WTC11 (cell line): ENCODE data around the gene EEF2K. TPM values are rescaled to one million over a fixed set of nuclear protein-coding genes. Genes with fewer than 3 reads are reported as not detected.

Experiments used
- ATAC-seq: fragments of 200-7000 bp; cut with Tn5 transposase; 2 replicates; pipeline ENCODE4 v1.10.0; 2021; ENCODE audit warnings: mild to moderate bottlenecking, moderate library complexity
- CTCF ChIA-PET: fragments of 300-600 bp; sonication (Branson Sonifier 250); formaldehyde crosslinking; loops from one replicate; lab custom pipeline; 2021; ENCODE audit warnings: antibody characterized with exemption; lab: Charles Lee
- POLR2A ChIA-PET: fragments of 350-600 bp; sonication (Branson Sonifier 250); formaldehyde crosslinking; loops from one replicate; lab custom pipeline; 2021; ENCODE audit warnings: antibody characterized with exemption; lab: Charles Lee
- DNase-seq: peaks from one replicate; pipeline ENCODE4 v3.0.0; 2021; ENCODE audit warnings: low spot score
- H3K27ac Mint-ChIP-seq: 2 replicates; pipeline ENCODE4 v1.8.0; 2021; ENCODE audit warnings: mixed read lengths
- H3K27me3 Mint-ChIP-seq: 2 replicates; pipeline ENCODE4 v1.8.0; 2021; ENCODE audit warnings: low read depth, mild to moderate bottlenecking, moderate library complexity, mixed read lengths
- H3K36me3 Mint-ChIP-seq: 2 replicates; pipeline ENCODE4 v1.8.0; 2021; ENCODE audit warnings: mixed read lengths
- H3K4me1 Mint-ChIP-seq: 2 replicates; pipeline ENCODE4 v1.8.0; 2022; ENCODE audit warnings: mixed read lengths
- H3K4me3 Mint-ChIP-seq: 2 replicates; pipeline ENCODE4 v1.8.0; 2021; ENCODE audit warnings: mild to moderate bottlenecking, moderate library complexity, mixed read lengths
- H3K9me3 Mint-ChIP-seq: 2 replicates; pipeline ENCODE4 v1.8.0; 2021; ENCODE audit warnings: mixed read lengths
- ELF4 ChIP-seq: sonication (generic); formaldehyde crosslinking; IDR thresholded peaks from 2 replicates; pipeline ENCODE4 v1.8.1; 2022; ENCODE audit warnings: low read depth, mild to moderate bottlenecking, moderate library complexity, missing genetic modification reagents
- EMX1 ChIP-seq: fragments of 250-450 bp; sonication (Bioruptor Pico); IDR thresholded peaks from 2 replicates; pipeline ENCODE4 v1.8.0; 2021; ENCODE audit warnings: mild to moderate bottlenecking
- KAT7 ChIP-seq: sonication (generic); formaldehyde crosslinking; IDR thresholded peaks from 2 replicates; pipeline ENCODE4 v1.8.1; 2023; ENCODE audit warnings: missing genetic modification reagents, mild to moderate bottlenecking, borderline replicate concordance
- MXD4 ChIP-seq: fragments of 250-450 bp; sonication (Bioruptor Pico); IDR thresholded peaks from 2 replicates; pipeline ENCODE4 v1.8.0; 2021; ENCODE audit warnings: mild to moderate bottlenecking, moderate library complexity, borderline replicate concordance
- NFYB ChIP-seq: sonication (generic); formaldehyde crosslinking; conservative IDR thresholded peaks from 2 replicates; pipeline ENCODE4 v1.8.0; 2022; ENCODE audit warnings: low read depth, missing genetic modification reagents
- NR1H2 ChIP-seq: sonication (generic); formaldehyde crosslinking; IDR thresholded peaks from 2 replicates; pipeline ENCODE4 v1.9.0; 2021; ENCODE audit warnings: mild to moderate bottlenecking, moderate library complexity, missing genetic modification reagents
- NR3C1 ChIP-seq: sonication (generic); formaldehyde crosslinking; conservative IDR thresholded peaks from 2 replicates; pipeline ENCODE4 v1.8.1; 2023; ENCODE audit warnings: low read depth, mild to moderate bottlenecking, missing genetic modification reagents
- RELA ChIP-seq: sonication (generic); formaldehyde crosslinking; IDR thresholded peaks from 2 replicates; pipeline ENCODE4 v1.8.1; 2022; ENCODE audit warnings: missing genetic modification reagents, mild to moderate bottlenecking, borderline replicate concordance
- RORB ChIP-seq: fragments of 250-450 bp; sonication (Bioruptor Pico); IDR thresholded peaks from 2 replicates; pipeline ENCODE4 v1.9.0; 2021; ENCODE audit warnings: mild to moderate bottlenecking
- TEAD4 ChIP-seq: sonication (generic); formaldehyde crosslinking; IDR thresholded peaks from 2 replicates; pipeline ENCODE4 v1.8.0; 2022; ENCODE audit warnings: mild to moderate bottlenecking, missing genetic modification reagents
- ZNF121 ChIP-seq: sonication (generic); formaldehyde crosslinking; IDR thresholded peaks from 2 replicates; pipeline ENCODE4 v1.8.0; 2023; ENCODE audit warnings: missing genetic modification reagents
- ZNF219 ChIP-seq: sonication (generic); formaldehyde crosslinking; IDR thresholded peaks from 2 replicates; pipeline ENCODE4 v1.8.0; 2023; ENCODE audit warnings: missing genetic modification reagents, mild to moderate bottlenecking, borderline replicate concordance
- ZNF423 ChIP-seq: fragments of 250-450 bp; sonication (Bioruptor Pico); IDR thresholded peaks from 2 replicates; pipeline ENCODE4 v2.1.2; 2022; ENCODE audit warnings: mild to moderate bottlenecking, moderate library complexity
- total RNA-seq: library from RNA; stranded (reverse); gene quantifications from 3 replicates; pipeline ENCODE4 v1.2.3, GENCODE V29; 2021
- TF ChIP-seq, protein P1 (sequence below): fragments of 250-450 bp; sonication (Bioruptor Pico); IDR thresholded peaks from 2 replicates; pipeline ENCODE4 v2.1.2; 2022; ENCODE audit warnings: mild to moderate bottlenecking, moderate library complexity
- TF ChIP-seq, protein P2 (sequence below): sonication (generic); formaldehyde crosslinking; IDR thresholded peaks from 2 replicates; pipeline ENCODE4 v1.8.1; 2022; ENCODE audit warnings: mild to moderate bottlenecking, missing genetic modification reagents, moderate library complexity, borderline replicate concordance
- TF ChIP-seq, protein P3 (sequence below): fragments of 250-450 bp; sonication (Bioruptor Pico); IDR thresholded peaks from 2 replicates; pipeline ENCODE4 v1.9.0; 2021; ENCODE audit warnings: mild to moderate bottlenecking
- TF ChIP-seq, protein P4 (sequence below): fragments of 250-450 bp; sonication (Bioruptor Pico); IDR thresholded peaks from 2 replicates; pipeline ENCODE4 v1.9.0; 2021; ENCODE audit warnings: mild to moderate bottlenecking
- TF ChIP-seq, protein P5 (sequence below): sonication (generic); formaldehyde crosslinking; IDR thresholded peaks from 2 replicates; pipeline ENCODE4 v1.8.0; 2023; ENCODE audit warnings: missing genetic modification reagents
- TF ChIP-seq, protein P6 (sequence below): sonication (generic); formaldehyde crosslinking; IDR thresholded peaks from 2 replicates; pipeline ENCODE4 v1.8.1; 2022; ENCODE audit warnings: missing genetic modification reagents, borderline replicate concordance
- TF ChIP-seq, protein P7 (sequence below): sonication (generic); formaldehyde crosslinking; IDR thresholded peaks from 2 replicates; pipeline ENCODE4 v1.8.0; 2022; ENCODE audit warnings: mild to moderate bottlenecking, missing genetic modification reagents
- TF ChIP-seq, protein P8 (sequence below): sonication (generic); formaldehyde crosslinking; IDR thresholded peaks from 2 replicates; pipeline ENCODE4 v1.8.1; 2023; ENCODE audit warnings: mild to moderate bottlenecking, missing genetic modification reagents
- TF ChIP-seq, protein P9 (sequence below): sonication (generic); formaldehyde crosslinking; IDR thresholded peaks from 2 replicates; pipeline ENCODE4 v1.8.1; 2023; ENCODE audit warnings: mild to moderate bottlenecking, missing genetic modification reagents, moderate library complexity

Gene EEF2K
- total RNA-seq, 1 experiment from 2014 or later = 26.7 TPM

DNA sequence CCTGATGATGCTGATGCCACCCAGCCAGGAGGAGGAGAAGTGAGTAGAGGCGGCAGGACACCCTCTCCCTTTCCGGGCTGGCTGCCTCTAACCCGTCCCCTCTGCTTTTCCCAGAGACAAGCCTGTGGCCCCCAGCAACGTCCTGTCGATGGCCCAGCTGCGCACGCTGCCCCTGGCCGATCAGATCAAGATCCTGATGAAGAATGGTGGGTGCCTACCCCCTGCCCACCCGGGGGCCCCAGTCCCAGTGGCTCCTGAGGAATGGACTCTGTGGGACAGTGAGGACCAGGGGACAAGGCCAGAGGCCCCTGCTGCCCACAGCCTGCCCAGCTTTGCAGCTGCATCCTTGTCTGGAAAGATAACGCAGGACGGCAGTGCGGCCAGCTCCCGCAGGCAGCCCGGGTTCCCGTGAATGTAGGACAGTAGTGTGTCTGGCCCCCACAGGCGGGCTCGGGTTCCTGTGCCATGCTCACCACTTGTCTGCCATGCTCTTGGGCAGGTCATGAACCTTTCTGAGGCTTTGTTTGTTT is 111.0 kb downstream of the EEF2K start:
- DNase-seq (no peak), ATAC-seq (no peak)
- H3K4me1 Mint-ChIP-seq = no peaks in the 10 kb centered on the region
- ChIA-PET POLR2A (no interaction called here), CTCF (interaction anchor here (0.6 kb wide), 1 partner anchor 27 kb away, joined by 6 read pairs; no protein-coding TSS in a partner anchor)
- peaks cover 46% of the 10 kb centered on the region for H3K36me3 Mint-ChIP-seq
- no peak overlapping the region for H3K4me3 Mint-ChIP-seq
- H3K27me3 Mint-ChIP-seq = no peaks in the 10 kb centered on the region
- no peak overlapping the region for H3K27ac Mint-ChIP-seq
- no peak for TF ChIP-seq NR1H2 (CRISPR knock-in tag)
- no peak for TF ChIP-seq EMX1
- TF ChIP-seq ZNF423 (CRISPR knock-in tag) = no peak
- TF ChIP-seq, protein P1, sequence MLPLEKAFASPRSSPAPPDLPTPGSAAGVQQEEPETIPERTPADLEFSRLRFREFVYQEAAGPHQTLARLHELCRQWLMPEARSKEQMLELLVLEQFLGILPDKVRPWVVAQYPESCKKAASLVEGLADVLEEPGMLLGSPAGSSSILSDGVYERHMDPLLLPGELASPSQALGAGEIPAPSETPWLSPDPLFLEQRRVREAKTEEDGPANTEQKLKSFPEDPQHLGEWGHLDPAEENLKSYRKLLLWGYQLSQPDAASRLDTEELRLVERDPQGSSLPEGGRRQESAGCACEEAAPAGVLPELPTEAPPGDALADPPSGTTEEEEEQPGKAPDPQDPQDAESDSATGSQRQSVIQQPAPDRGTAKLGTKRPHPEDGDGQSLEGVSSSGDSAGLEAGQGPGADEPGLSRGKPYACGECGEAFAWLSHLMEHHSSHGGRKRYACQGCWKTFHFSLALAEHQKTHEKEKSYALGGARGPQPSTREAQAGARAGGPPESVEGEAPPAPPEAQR = no peak
- TF ChIP-seq NFYB = no peak
- no peak for TF ChIP-seq NR3C1 (CRISPR knock-in tag)
- TF ChIP-seq, protein P2, sequence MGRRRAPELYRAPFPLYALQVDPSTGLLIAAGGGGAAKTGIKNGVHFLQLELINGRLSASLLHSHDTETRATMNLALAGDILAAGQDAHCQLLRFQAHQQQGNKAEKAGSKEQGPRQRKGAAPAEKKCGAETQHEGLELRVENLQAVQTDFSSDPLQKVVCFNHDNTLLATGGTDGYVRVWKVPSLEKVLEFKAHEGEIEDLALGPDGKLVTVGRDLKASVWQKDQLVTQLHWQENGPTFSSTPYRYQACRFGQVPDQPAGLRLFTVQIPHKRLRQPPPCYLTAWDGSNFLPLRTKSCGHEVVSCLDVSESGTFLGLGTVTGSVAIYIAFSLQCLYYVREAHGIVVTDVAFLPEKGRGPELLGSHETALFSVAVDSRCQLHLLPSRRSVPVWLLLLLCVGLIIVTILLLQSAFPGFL (CRISPR knock-in tag) = no peak
- no peak for TF ChIP-seq ELF4
- TF ChIP-seq RELA (CRISPR knock-in tag) = no peak
- TF ChIP-seq MXD4 = no peak
- TF ChIP-seq, protein P3, sequence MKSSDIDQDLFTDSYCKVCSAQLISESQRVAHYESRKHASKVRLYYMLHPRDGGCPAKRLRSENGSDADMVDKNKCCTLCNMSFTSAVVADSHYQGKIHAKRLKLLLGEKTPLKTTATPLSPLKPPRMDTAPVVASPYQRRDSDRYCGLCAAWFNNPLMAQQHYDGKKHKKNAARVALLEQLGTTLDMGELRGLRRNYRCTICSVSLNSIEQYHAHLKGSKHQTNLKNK (CRISPR knock-in tag) = no peak
- TF ChIP-seq RORB (CRISPR knock-in tag) = no peak
- no peaks in the 10 kb centered on the region for H3K9me3 Mint-ChIP-seq

DNA sequence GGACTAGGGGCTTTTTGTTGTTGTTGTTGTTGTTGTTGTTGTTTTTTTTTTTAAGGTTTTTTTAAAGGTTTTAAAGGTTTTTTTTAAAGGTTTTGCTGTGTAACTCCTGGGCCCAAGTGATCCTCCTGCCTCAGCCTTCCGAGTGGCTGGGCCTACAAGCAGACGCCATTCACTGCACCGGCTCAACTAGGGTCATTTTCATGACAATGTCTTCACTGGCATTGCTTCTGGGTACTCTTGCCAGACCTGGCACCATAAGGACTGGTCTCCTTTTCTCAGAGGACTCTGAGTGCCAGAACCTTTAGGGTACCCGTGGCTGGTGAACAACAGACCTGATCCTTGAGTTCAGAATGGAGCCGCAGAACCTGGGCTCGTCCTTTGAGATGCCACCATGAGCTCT is 111.5 kb downstream of the EEF2K start:
- Mint-ChIP-seq H3K36me3 (peaks cover 41% of the 10 kb centered on the region), H3K4me3 (no peak overlapping the region), H3K27me3 (no peaks in the 10 kb centered on the region), H3K27ac (no peak overlapping the region), H3K4me1 (no peaks in the 10 kb centered on the region), H3K9me3 (no peaks in the 10 kb centered on the region)
- ATAC-seq (no peak), DNase-seq (no peak)
- POLR2A ChIA-PET = no interaction called here
- CTCF ChIA-PET = no interaction called here
- TF ChIP-seq, protein P4, sequence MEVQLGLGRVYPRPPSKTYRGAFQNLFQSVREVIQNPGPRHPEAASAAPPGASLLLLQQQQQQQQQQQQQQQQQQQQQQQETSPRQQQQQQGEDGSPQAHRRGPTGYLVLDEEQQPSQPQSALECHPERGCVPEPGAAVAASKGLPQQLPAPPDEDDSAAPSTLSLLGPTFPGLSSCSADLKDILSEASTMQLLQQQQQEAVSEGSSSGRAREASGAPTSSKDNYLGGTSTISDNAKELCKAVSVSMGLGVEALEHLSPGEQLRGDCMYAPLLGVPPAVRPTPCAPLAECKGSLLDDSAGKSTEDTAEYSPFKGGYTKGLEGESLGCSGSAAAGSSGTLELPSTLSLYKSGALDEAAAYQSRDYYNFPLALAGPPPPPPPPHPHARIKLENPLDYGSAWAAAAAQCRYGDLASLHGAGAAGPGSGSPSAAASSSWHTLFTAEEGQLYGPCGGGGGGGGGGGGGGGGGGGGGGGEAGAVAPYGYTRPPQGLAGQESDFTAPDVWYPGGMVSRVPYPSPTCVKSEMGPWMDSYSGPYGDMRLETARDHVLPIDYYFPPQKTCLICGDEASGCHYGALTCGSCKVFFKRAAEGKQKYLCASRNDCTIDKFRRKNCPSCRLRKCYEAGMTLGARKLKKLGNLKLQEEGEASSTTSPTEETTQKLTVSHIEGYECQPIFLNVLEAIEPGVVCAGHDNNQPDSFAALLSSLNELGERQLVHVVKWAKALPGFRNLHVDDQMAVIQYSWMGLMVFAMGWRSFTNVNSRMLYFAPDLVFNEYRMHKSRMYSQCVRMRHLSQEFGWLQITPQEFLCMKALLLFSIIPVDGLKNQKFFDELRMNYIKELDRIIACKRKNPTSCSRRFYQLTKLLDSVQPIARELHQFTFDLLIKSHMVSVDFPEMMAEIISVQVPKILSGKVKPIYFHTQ (CRISPR knock-in tag) = no peak
- TF ChIP-seq, protein P5, sequence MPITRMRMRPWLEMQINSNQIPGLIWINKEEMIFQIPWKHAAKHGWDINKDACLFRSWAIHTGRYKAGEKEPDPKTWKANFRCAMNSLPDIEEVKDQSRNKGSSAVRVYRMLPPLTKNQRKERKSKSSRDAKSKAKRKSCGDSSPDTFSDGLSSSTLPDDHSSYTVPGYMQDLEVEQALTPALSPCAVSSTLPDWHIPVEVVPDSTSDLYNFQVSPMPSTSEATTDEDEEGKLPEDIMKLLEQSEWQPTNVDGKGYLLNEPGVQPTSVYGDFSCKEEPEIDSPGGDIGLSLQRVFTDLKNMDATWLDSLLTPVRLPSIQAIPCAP (CRISPR knock-in tag) = no peak
- TF ChIP-seq, protein P6, sequence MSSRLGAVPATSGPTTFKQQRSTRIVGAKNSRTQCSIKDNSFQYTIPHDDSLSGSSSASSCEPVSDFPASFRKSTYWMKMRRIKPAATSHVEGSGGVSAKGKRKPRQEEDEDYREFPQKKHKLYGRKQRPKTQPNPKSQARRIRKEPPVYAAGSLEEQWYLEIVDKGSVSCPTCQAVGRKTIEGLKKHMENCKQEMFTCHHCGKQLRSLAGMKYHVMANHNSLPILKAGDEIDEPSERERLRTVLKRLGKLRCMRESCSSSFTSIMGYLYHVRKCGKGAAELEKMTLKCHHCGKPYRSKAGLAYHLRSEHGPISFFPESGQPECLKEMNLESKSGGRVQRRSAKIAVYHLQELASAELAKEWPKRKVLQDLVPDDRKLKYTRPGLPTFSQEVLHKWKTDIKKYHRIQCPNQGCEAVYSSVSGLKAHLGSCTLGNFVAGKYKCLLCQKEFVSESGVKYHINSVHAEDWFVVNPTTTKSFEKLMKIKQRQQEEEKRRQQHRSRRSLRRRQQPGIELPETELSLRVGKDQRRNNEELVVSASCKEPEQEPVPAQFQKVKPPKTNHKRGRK (CRISPR knock-in tag) = no peak
- TF ChIP-seq KAT7 (CRISPR knock-in tag) (no peak), ZNF219 (no peak), ELF4 (no peak), ZNF121 (CRISPR knock-in tag) (no peak), NR1H2 (CRISPR knock-in tag) (no peak), TEAD4 (no peak)
- TF ChIP-seq, protein P1 = no peak
- TF ChIP-seq, protein P7, sequence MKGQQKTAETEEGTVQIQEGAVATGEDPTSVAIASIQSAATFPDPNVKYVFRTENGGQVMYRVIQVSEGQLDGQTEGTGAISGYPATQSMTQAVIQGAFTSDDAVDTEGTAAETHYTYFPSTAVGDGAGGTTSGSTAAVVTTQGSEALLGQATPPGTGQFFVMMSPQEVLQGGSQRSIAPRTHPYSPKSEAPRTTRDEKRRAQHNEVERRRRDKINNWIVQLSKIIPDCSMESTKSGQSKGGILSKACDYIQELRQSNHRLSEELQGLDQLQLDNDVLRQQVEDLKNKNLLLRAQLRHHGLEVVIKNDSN = no peak
- TF ChIP-seq, protein P8, sequence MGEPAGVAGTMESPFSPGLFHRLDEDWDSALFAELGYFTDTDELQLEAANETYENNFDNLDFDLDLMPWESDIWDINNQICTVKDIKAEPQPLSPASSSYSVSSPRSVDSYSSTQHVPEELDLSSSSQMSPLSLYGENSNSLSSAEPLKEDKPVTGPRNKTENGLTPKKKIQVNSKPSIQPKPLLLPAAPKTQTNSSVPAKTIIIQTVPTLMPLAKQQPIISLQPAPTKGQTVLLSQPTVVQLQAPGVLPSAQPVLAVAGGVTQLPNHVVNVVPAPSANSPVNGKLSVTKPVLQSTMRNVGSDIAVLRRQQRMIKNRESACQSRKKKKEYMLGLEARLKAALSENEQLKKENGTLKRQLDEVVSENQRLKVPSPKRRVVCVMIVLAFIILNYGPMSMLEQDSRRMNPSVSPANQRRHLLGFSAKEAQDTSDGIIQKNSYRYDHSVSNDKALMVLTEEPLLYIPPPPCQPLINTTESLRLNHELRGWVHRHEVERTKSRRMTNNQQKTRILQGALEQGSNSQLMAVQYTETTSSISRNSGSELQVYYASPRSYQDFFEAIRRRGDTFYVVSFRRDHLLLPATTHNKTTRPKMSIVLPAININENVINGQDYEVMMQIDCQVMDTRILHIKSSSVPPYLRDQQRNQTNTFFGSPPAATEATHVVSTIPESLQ (CRISPR knock-in tag) = no peak
- TF ChIP-seq, protein P9, sequence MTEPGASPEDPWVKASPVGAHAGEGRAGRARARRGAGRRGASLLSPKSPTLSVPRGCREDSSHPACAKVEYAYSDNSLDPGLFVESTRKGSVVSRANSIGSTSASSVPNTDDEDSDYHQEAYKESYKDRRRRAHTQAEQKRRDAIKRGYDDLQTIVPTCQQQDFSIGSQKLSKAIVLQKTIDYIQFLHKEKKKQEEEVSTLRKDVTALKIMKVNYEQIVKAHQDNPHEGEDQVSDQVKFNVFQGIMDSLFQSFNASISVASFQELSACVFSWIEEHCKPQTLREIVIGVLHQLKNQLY (CRISPR knock-in tag) = no peak
